Vagina (tissue), 2 donors: ENCODE results near the gene CBFA2T3. TPM values are rescaled to one million over a fixed set of nuclear protein-coding genes. Genes with fewer than 3 reads are reported as not detected.

Experiments
- DNase-seq, 2 donors: peaks; one replicate each; pipeline ENCODE4 v3.0.0-alpha.2; 2017; ENCODE audit errors: extremely low spot score in 2 of 2
- H3K27ac ChIP-seq: fragments of 200-600 bp; sonication (generic); one replicate; pipeline ENCODE4 v1.5.1; 2019
- H3K27me3 ChIP-seq: fragments of 200-600 bp; sonication (generic); one replicate; pipeline ENCODE4 v1.5.1; 2019
- H3K36me3 ChIP-seq, 2 donors: fragments of 200-600 bp; sonication (generic); one replicate each; pipeline ENCODE4 v1.5.1; 2017 to 2019
- H3K4me1 ChIP-seq: fragments of 200-600 bp; sonication (generic); one replicate; pipeline ENCODE4 v1.5.1; 2019
- H3K4me3 ChIP-seq, 2 donors: fragments of 200-600 bp; sonication (generic); 1 replicate in 1 of 2; 2 replicates in 1 of 2; pipeline ENCODE4 v1.5.1; 2016 to 2019
- H3K9me3 ChIP-seq: fragments of 200-600 bp; sonication (generic); one replicate; pipeline ENCODE4 v1.5.1; 2019
- CTCF ChIP-seq, 3 experiments: fragments of 450-650 bp in 2 of 3; fragments of 200-600 bp in 1 of 3; sonication (generic) in 1 of 3; IDR thresholded peaks; one replicate each; pipeline ENCODE4 v1.5.1; 2017 to 2019; ENCODE audit warnings: antibody characterized with exemption in 3 of 3, mild to moderate bottlenecking in 2 of 3, moderate library complexity in 2 of 3
- POLR2A ChIP-seq, 2 donors: fragments of 450-650 bp; IDR thresholded peaks; one replicate each; pipeline ENCODE4 v1.6.1; 2017; ENCODE audit warnings: antibody characterized with exemption in 2 of 2, mild to moderate bottlenecking in 2 of 2, moderate library complexity in 2 of 2
- POLR2AphosphoS5 ChIP-seq, 2 donors: sonication (generic); formaldehyde crosslinking; IDR thresholded peaks; one replicate each; pipeline ENCODE4 v1.9.0; 2017; ENCODE audit warnings: antibody characterized with exemption in 2 of 2, mild to moderate bottlenecking in 2 of 2, low read depth in 1 of 2; ENCODE audit not compliant: insufficient read depth in 1 of 2
- intact Hi-C: fragments of 100-400 bp; cut with DNase I; formaldehyde crosslinking; loops from one replicate; pipeline ENCODE4 v1.15.1; 2023
- total RNA-seq: library from RNA; depleted of rRNA; stranded (reverse); fragments of >200 nt; gene quantifications from one replicate; pipeline ENCODE4 v1.2.3, GENCODE V29; 2016

CBFA2T3 gene
- total RNA-seq, 1 donor from 2014 or later: 2.7 TPM

- no peaks in the 10 kb centered on the region for H3K9me3 ChIP-seq
- no peaks in the 10 kb centered on the region for H3K36me3 ChIP-seq
- TF ChIP-seq POLR2A (IDR thresholded peaks at IDR 0.05): no peak
- no peak for TF ChIP-seq CTCF (IDR thresholded peaks at IDR 0.05)
- TF ChIP-seq POLR2AphosphoS5 (IDR thresholded peaks at IDR 0.05; ENCODE audit: insufficient read depth in 1 of 2, low read depth in 1 of 2): no peak
- DNase-seq: no peak
- H3K27me3 ChIP-seq: no peaks in the 10 kb centered on the region
- H3K27ac ChIP-seq: no peak overlapping the region
- no peak overlapping the region for H3K4me3 ChIP-seq
- intact Hi-C loops: no loop called here
- no peaks in the 10 kb centered on the region for H3K4me1 ChIP-seq
Observed at GRCh38 chr16:88955906-88956305, 21.1 kb downstream of the CBFA2T3 start.

- TF ChIP-seq POLR2AphosphoS5 (IDR thresholded peaks at IDR 0.05; ENCODE audit: insufficient read depth in 1 of 2, low read depth in 1 of 2) (no peak), CTCF (IDR thresholded peaks at IDR 0.05) (no peak), POLR2A (IDR thresholded peaks at IDR 0.05) (no peak)
- H3K4me3 ChIP-seq: no peak overlapping the region
- intact Hi-C loops: no loop called here
- DNase-seq: no peak
- H3K9me3 ChIP-seq: no peaks in the 10 kb centered on the region
- H3K27ac ChIP-seq: no peak overlapping the region
- no peaks in the 10 kb centered on the region for H3K36me3 ChIP-seq
- no peaks in the 10 kb centered on the region for H3K4me1 ChIP-seq
- H3K27me3 ChIP-seq: no peaks in the 10 kb centered on the region
Observed at GRCh38 chr16:88953003-88953690, 23.9 kb downstream of the CBFA2T3 start.

DNA sequence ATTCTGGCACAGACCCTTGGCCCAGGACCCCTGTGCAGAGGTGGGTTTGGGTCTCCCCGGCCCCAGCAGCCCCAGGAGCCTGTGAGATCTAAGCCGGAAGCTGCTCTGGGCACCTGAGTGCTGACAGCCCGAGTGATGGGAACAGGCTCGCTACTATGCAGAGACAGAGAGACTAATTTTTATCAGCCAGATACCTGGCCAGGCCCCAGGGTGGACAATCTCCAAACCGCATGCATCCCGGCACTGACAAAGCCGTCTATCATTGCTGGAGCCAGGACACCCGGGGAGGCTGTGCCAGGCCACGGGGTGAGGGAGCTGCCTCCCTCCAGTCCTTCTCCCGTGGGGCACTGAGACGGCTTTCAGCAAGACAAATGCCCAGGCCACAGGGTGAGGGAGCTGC is 25.0 kb downstream of the CBFA2T3 start:
- Histone ChIP-seq H3K27me3 (no peaks in the 10 kb centered on the region), H3K27ac (no peak overlapping the region), H3K4me3 (no peak overlapping the region), H3K36me3 (no peaks in the 10 kb centered on the region), H3K9me3 (no peaks in the 10 kb centered on the region), H3K4me1 (no peaks in the 10 kb centered on the region)
- intact Hi-C loops: no loop called here
- no peak for DNase-seq
- TF ChIP-seq POLR2A (IDR thresholded peaks at IDR 0.05): no peak
- no peak for TF ChIP-seq CTCF (IDR thresholded peaks at IDR 0.05)
- no peak for TF ChIP-seq POLR2AphosphoS5 (IDR thresholded peaks at IDR 0.05; ENCODE audit: insufficient read depth in 1 of 2, low read depth in 1 of 2)

DNA sequence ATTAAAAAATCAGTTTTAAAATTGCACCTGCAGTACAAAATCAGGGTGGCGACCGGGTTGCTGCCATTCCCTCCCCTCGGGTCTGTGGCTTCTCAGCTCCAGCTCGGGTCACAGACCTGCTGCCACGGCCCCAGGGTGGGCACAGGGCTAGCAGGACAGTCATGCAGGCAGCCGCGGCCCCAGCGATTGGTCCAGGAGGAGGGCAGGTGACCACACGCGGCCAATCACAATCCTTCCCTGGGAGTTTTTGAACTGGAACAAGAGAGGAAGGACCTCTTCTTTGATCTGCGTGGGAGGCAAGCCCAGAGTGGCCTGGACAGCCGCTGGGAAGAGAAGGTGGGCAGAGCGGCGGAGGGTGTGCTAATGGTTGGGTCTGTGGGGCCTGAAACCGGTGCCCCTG is 25.5 kb downstream of the CBFA2T3 start:
- no peaks in the 10 kb centered on the region for H3K27me3 ChIP-seq
- H3K36me3 ChIP-seq: no peaks in the 10 kb centered on the region
- no peak overlapping the region for H3K27ac ChIP-seq
- H3K9me3 ChIP-seq: no peaks in the 10 kb centered on the region
- intact Hi-C loops: no loop called here
- H3K4me3 ChIP-seq: no peak overlapping the region
- TF ChIP-seq CTCF (IDR thresholded peaks at IDR 0.05) (no peak), POLR2A (IDR thresholded peaks at IDR 0.05) (no peak), POLR2AphosphoS5 (IDR thresholded peaks at IDR 0.05; ENCODE audit: insufficient read depth in 1 of 2, low read depth in 1 of 2) (no peak)
- no peak for DNase-seq
- H3K4me1 ChIP-seq: no peaks in the 10 kb centered on the region

DNA sequence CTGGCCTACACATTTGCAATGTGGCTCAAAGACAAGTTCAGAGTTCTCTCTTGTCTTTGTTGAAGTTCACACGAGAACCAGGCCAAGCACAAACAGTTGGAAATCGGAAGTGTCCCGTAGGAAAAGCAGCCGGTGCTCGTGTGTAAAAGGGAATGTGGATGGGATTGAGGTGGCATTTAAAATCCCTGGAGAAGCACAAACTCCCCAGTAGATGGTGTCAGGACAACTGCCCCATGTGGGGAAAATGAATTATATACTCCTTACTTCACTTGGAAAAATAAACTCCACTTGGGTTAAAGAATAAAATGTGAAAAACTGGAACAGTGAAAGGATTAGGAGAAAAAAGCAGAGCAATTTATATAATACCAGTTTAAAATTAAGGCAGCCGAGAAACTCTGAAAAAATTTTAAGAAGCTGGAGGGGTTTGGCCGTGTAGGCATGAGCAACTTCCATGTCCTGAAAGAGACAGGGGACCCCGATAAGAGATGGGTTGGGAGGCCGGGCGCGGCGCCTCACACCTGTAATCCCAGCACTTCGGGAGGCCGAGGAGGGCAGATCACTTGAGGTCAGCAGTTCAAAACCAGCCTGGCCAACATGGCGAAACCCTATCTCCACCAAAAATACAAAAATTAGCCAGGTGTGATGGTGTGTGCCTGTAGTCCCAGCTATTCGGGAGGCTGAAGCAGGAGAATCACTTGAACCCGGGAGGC is 28.1 kb downstream of the CBFA2T3 start:
- H3K4me3 ChIP-seq: no peak overlapping the region
- H3K4me1 ChIP-seq: no peaks in the 10 kb centered on the region
- H3K36me3 ChIP-seq: no peaks in the 10 kb centered on the region
- intact Hi-C loops: loop anchor here (5.0 to 10.0 kb wide), 2 partner anchors 223 to 266 kb away; partner anchors contain the start of genes CDH15 and ZNF778
- H3K27ac ChIP-seq: no peak overlapping the region
- H3K9me3 ChIP-seq: no peaks in the 10 kb centered on the region
- no peaks in the 10 kb centered on the region for H3K27me3 ChIP-seq
- no peak for TF ChIP-seq POLR2AphosphoS5 (IDR thresholded peaks at IDR 0.05; ENCODE audit: insufficient read depth in 1 of 2, low read depth in 1 of 2)
- no peak for DNase-seq
